Fibroblast of skin of left quadriceps (primary cell): Measurements from ENCODE around the gene KIF4B.

ENCODE experiments used
- DNase-seq, 2 experiments: peaks; one replicate each; pipeline ENCODE4 v3.0.0-alpha.2; 2013; ENCODE audit warnings: low read depth in 2 of 2

KIF4B gene

GRCh38 chr5:155052532-155052931, 39.0 kb downstream of the KIF4B start:
- DNase-seq, result no peak

- no peak for DNase-seq
Observed at GRCh38 chr5:155053501-155053900, 39.9 kb downstream of the KIF4B start.

DNA sequence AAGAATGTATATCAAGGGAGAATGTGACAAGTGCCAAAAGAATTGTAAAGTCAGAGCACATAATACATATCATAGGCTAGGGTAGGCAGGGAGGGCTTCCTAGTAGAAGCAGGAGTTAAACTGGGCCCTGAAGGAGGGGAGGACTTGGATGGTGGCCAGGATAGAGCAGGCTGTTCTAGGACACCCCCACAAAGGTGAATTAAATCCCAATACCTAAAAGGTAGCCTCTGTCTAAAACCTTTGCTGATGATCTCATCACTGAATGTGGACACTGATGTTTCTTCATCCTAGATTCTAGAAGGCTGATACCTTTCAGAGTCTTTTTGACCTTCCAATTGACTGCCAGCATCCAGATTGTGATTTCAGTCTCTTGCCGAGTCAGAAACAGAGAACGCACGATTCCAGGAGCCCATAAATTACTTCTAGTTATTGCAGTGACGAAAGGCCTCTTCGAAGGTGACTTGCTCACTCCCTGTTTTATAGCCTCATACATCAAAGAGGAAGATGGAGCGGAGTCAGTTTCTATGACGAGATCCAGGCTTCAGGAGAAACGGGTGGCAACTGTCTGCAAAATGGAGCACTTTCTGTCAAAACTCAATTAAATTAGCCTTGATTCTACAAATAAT, 43.2 kb downstream of the KIF4B start:
- DNase-seq, result no peak

GRCh38 chr5:155057626-155058025, 44.1 kb downstream of the KIF4B start:
- no peak for DNase-seq

DNA sequence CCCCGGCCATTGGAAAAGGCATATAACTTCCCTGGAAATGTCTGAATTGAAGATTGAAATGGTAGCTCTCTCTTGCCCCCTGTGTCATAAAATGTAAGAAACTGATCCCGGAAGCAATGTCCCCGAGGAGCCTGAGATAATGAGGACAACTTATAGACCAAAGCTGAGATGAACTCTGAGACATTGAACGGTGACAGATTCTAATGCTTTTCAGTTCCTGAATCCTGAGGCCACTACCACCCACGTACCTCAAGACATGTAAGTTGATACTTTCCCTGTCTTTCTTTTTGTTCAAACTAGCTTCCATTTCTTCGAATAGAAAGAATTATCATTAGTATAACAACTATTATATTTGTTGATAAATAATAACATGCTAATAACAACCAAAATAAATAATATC, 51.0 kb downstream of the KIF4B start:
- DNase-seq, result no peak

- no peak for DNase-seq
Observed at GRCh38 chr5:155066886-155067595, 53.5 kb downstream of the KIF4B start.
